HG02885 (cell line): ENCODE data around the gene AACS.
"Not testable (repeated sequence)": the region's sequence is repeated elsewhere in the genome, so short reads cannot be mapped to it uniquely, and the experiment has no call there.

Experiments used
- ATAC-seq: cut with Tn5 transposase; IDR thresholded peaks from one replicate; pipeline ENCODE4 v1.9.1; 2021; ENCODE audit warnings: mild to moderate bottlenecking; ENCODE audit not compliant: unreplicated experiment, poor library complexity

The AACS gene

GRCh38 chr12:125053821-125054220 lies 11.4 kb upstream of the AACS start:
- no peak for ATAC-seq

GRCh38 chr12:125055591-125055990 lies 9.6 kb upstream of the AACS start:
- no peak for ATAC-seq

- ATAC-seq: no peak
Observed at GRCh38 chr12:125056306-125056705, 8.9 kb upstream of the AACS start.

GRCh38 chr12:125057708-125058107 lies 7.5 kb upstream of the AACS start:
- ATAC-seq: no peak

- ATAC-seq: no peak
Observed at GRCh38 chr12:125061229-125061628, 4.0 kb upstream of the AACS start.

GRCh38 chr12:125063522-125063921 lies 1.7 kb upstream of the AACS start:
- ATAC-seq: not testable (repeated sequence)

GRCh38 chr12:125064492-125064891 lies 743 bp upstream of the AACS start:
- no peak for ATAC-seq

GRCh38 chr12:125065919-125066570 lies 810 bp downstream of the AACS start:
- ATAC-seq: no peak

GRCh38 chr12:125068391-125068790 lies 3.2 kb downstream of the AACS start:
- no peak for ATAC-seq

GRCh38 chr12:125069616-125070015 lies 4.4 kb downstream of the AACS start:
- ATAC-seq: no peak

GRCh38 chr12:125070112-125070511 lies 4.9 kb downstream of the AACS start:
- ATAC-seq: no peak

- ATAC-seq: no peak
Observed at GRCh38 chr12:125070661-125071390, 5.6 kb downstream of the AACS start.

GRCh38 chr12:125071456-125071855 lies 6.2 kb downstream of the AACS start:
- ATAC-seq: no peak

- no peak for ATAC-seq
Observed at GRCh38 chr12:125072496-125072895, 7.3 kb downstream of the AACS start.

GRCh38 chr12:125074294-125074693 lies 9.1 kb downstream of the AACS start:
- not testable (repeated sequence) for ATAC-seq

- ATAC-seq: no peak
Observed at GRCh38 chr12:125076103-125076502, 10.9 kb downstream of the AACS start.

- no peak for ATAC-seq
Observed at GRCh38 chr12:125079084-125079483, 13.8 kb downstream of the AACS start.

- ATAC-seq: no peak
Observed at GRCh38 chr12:125079648-125080645, 14.7 kb downstream of the AACS start.

- ATAC-seq: no peak
Observed at GRCh38 chr12:125081427-125081826, 16.2 kb downstream of the AACS start.

- no peak for ATAC-seq
Observed at GRCh38 chr12:125083072-125083471, 17.8 kb downstream of the AACS start.

GRCh38 chr12:125088199-125088598 lies 23.0 kb downstream of the AACS start:
- ATAC-seq: not testable (repeated sequence)
